Stimulated activated CD4-positive, alpha-beta T cell treated with anti-CD3 and anti-CD28 coated beads, TNF-alpha, amount 100 ng/mL, for 4 hours (primary cell): ENCODE results near the gene TRIM28.
A peak's percentile ranks its signal among the peaks of the same experiment; 100 is the strongest.
"Not testable (repeated sequence)": the region's sequence is repeated elsewhere in the genome, so short reads cannot be mapped to it uniquely, and the experiment has no call there.

Source experiments
- DNase-seq, 3 experiments: peaks; one replicate each; pipeline ENCODE4 v3.0.0-alpha.2; 2020; ENCODE audit warnings: low read depth in 3 of 3

TRIM28 gene

GRCh38 chr19:58561373-58562121, 17.7 kb downstream of the TRIM28 start:
- DNase-seq: no peak

- no peak for DNase-seq
Measured at GRCh38 chr19:58562122-58563033, 18.5 kb downstream of the TRIM28 start.

DNA sequence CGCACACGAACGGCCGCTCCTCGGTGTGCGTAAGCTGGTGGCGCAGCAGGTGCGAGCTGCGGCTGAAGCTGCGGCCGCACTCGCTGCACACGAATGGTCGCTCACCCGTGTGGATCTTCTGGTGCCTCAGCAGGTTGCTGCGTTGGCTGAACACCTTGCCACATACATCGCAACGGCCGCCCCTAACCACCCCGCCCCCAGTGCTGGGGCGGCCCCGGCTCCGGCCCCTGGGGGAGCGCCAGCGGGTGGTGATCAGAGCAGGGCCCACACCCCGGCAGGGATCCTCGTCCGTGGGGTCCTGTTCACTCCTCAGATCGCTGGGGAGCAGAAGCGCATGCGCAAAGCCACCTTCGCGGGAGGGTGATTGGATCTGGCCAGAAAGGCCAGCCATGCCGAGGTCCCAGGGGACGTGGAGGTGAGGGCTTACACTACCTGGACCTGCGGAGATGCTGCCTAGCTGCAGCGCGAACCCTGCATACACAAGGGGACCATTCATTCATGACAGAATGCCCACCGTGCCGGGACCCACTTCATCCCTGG, 19.2 kb downstream of the TRIM28 start:
- no peak for DNase-seq

- DNase-seq: no peak
Measured at GRCh38 chr19:58563823-58564222, 20.0 kb downstream of the TRIM28 start.

DNA sequence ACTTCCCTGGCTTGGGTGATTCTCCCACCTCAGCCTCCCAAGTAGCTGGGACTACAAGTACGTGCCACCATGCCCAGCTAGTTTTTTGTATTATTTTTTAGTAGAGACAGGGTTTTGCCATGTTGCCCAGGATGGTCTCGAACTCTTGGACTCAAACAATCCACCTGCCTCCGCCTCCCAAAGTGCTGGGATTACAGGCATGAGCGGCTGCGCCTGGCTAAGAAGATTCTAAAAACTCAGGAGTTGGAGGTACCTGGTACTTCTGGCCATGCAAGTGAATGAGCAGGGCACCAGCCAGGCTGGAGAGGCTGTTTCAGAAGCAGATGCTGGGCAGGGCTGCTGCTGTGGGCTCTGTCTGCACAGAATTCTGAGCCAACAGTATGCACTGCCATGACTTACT, 23.1 kb downstream of the TRIM28 start:
- no peak for DNase-seq

DNA sequence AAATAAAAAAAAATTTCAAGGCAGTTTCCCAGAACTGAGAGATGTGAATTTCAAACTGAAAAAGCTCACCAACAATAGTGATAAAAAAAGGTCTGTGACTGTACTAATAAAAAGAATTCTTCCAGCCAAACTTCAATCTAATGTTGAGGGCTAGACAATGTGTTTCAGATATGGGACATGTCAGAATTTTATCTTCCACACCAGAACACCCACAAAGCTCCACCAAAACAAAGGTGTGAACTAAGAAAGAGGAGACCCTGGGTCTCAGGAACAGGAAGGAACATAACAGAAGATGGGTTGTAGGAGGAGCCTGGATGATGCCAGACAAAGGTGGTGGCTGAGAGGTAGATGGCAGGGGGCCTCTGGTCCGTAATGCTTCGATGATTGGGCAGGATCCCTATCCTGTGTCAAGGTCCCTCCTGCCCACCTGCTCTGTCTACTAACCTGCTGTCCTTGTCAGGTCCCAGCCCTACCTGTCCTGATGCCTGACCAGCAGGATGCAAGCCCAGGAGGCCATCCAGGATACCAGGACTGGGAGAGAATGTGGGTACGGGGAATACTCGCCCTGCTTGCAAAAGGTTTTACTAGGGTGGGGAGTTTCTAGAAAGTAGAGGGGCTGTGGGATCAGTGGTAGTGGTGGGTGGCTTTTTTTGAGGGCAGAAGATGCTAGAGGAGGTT, 24.7 kb downstream of the TRIM28 start:
- DNase-seq: no peak

GRCh38 chr19:58569191-58569942, 25.5 kb downstream of the TRIM28 start:
- DNase-seq: no peak

DNA sequence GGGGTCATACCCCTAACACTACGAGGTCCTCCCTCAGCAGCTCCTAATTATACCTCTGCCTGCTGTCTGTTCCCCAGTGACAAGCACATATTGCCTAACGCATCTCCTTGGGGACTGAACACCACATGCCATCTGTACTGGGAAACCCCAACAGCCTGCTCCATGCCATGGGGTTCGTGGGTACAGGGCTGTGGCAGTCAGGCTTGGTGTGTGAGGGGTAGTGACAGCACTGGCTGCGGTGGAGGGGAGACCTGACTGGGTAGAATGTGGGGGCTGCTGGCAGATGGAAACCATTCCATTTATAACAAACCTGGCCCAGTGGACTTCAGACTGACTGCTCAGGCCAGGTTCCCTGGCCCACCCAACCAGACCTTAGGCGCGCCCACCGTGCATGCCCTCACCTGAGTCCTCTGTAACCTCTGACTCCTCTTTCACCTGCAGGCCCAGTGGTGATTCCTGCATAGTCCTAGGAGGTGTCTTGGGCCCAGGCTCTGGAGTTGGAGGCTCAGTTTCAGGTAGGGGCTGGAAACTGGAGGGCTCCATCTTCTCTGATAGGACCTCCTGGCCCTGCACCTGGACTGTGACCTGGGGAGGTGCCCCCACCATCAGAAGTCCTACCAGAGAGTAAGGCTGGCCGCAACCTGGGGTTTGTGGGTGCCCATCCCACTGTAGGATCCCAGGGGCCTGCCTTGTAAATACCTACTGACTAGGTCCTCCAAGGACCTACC, 26.2 kb downstream of the TRIM28 start:
- DNase-seq: no peak

DNA sequence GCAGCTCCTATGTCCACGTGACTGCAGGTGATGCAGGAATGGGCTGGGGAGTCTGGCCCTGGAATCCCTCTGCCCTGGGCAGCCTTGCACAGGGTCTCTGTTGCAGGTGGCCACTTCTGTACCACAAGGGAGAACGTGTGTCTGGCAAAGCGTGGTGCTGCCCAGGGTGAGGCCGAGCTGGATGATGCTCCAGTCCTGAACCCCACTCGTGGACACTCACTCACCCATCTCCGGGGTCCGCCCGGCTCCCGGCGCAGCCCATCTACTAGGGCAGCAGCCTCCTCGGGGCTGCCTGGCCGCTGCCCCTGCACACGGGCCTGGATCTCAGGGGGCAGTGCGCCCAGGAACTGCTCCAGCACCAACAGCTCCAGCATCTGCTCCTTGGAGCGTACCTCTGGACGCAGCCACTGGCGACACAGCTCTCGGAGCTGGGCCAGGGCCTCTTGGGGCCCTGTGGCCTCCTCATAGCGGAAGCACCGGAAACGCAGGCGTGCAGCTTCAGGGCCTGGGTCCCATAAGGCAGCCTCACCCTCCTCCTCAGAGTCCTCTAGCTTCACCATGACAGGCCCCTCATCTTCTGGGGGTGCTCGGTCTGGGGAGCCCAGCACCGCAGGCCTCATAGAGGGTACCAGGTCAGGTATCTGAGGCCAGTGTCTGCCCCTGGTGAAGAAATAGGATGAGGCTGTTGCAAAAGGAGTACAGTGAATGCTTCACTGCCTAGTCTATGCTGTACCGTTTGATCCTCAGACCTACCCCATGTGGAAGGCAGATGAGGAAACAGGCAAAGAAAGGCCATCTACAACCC, 27.1 kb downstream of the TRIM28 start:
- DNase-seq: no peak

GRCh38 chr19:58571575-58571947, 27.7 kb downstream of the TRIM28 start:
- DNase-seq: no peak

DNA sequence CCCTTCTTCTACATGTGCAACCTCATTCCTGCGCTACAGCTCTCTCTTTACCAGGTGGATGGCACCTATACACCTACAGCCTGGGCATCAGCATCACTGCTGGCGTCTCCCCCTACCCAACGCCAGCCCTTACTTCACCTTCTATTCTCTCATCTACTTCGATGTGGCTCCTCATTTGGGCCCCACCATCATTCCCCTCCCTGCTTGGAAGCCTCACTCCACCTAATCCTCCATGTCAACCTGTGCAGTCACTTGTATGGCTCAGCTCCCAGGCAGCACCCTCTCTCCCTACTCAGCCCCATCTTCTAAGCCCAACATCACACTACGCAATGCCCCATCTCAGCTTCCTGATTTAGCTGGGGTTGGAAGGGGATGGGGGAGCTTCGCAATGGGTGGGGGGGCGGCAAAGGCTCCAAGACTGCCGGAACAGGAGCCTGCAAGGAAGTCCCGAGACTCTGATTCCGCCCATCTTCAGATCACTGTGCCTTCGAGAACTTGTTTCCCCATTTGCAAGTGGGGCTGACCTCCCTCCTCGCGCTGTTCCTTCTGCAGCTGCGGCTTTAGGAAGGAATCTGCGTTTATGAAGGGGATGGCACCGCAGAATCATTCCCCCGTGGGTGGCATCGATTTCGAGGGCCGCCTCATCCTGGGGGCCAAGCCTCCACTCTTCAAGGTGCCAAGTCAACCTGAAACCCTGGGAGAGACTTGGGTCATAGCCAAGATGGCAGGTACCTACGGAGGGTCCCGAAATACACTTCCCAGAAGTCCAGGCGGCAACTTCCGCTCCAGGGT, 28.4 kb downstream of the TRIM28 start:
- no peak for DNase-seq

DNA sequence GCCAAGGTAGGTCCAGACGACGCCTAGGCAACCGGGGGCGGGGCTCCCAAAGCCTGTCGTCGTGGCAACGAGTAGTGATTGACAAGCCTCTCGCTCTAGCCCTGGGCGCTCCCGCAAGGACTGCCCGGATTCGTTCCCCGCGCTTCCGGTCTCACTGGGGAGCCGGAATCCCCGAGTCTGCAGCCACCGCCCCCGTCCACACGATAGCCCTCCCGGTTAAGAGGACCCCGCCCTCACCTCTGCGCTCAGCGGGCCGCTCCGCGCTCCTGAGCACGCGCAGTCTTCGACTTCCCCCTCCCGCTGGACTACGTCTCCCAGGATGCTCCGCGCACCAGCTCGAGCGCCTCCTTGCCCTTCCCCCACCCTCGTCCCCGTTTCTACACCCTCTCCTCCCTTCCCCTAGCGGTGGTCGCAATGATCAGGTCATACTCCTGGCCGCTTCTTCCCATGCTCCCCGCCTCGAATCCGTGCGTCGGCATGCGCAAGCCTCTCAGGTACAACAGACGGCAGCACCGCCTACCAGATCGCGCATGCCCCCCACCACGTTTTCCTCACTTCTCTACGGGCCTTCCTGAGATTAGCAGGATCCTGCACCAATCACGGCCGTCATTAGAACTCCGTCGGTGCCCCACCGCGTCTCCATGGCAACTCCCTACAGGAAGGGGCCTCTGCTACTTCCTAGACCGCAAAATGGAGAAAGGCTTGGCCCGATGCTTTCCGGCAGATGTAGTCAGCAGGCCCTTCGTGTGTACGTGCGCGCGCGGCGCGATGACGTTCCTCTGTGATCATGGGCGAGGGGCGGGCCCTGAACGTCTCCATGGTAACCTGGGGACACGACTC, 29.2 kb downstream of the TRIM28 start, which contains the start of gene MZF1:
MZF1 (minus strand) TSS at position 518 of the 840 bp plus-strand sequence. CDS start 1,946 bp downstream, outside the sequence.
- peak; percentile 99 for DNase-seq

- DNase-seq: no peak
Measured at GRCh38 chr19:58573658-58574164, 29.8 kb downstream of the TRIM28 start.

DNA sequence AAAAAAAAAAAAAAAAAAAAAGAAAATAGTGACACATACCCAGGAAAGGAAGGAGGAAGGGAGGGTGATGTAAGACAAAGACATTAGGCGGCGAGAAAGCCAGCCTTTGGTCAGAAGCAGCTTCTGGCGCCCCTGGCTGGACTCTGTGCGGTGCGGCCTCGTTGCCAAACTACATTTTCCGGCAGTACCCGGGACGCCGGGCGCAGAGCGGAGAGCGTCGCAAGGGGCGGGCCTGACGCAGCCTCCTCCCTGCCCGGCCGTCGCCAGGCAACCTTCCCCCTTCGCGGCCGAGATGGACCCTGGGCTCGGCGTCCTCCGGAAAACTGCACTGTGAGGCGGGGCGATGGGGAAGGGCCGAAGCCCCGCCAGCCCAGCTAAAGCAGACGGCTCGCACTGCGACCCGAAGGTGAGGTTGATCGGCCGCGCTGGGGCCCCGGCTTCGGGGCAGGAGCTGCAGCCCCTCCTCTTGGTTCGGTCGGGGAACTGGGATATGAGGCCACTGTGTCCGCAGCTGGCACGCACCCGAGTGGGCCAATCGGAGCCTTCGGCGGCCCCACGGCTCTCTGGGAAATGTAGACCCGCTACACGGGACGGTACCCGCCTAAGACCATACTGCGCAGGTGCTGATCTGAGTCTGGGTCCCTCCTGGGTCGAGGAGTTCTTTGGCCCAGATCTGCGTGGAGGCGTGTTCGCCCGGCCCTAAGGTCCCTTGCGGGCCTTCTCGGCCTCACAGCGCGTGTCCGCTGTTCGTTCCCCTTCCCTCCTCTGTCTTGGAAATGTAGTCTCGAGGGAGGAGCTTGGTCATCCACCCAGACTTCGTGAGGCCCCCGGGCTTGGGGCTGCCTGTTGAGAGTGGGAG, 31.5 kb downstream of the TRIM28 start:
- peak; percentile 49 to 67 (median 52) for DNase-seq

DNA sequence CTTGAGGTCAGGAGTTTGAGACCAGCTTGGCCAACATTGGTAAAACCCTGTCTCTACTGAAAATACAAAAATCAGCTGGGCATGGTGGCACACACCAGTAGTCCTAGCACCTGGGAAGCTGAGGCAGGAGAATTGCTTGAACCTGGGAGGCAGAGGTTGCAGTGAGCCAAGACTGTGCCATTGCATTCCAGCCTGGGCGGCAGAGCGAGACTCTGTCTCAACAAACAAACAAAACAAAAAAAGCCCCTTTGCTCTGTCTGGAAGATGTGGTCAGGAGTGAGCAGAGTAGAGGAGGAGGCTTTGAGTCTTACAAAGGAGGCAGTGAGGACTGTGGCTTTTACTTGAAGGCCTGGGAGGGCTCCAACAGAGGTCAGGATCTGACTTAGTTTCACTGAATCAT, 33.7 kb downstream of the TRIM28 start:
- not testable (repeated sequence) for DNase-seq

GRCh38 chr19:58578012-58578925, 34.4 kb downstream of the TRIM28 start:
- DNase-seq: no peak
